Heart left ventricle (tissue), 16 donors: Measurements from ENCODE around the gene SLC29A3. TPM values are rescaled to one million over a fixed set of nuclear protein-coding genes. Genes with fewer than 3 reads are reported as not detected.

ENCODE experiments used
- ATAC-seq, 4 donors: fragments of 200-7000 bp; cut with Tn5 transposase; one replicate each; pipeline ENCODE4 v1.9.1; 2020 to 2022; ENCODE audit warnings: moderate library complexity in 4 of 4, mild to moderate bottlenecking in 3 of 4, moderate number of reproducible peaks in 1 of 4
- DNase-seq, 5 donors: peaks; one replicate each; pipeline ENCODE4 v3.0.0-alpha.2; 2020
- H3K27ac ChIP-seq, 12 donors: fragments of 200-600 bp; sonication (generic) in 4 of 12; one replicate each; pipeline versions ENCODE4 v1.5.0 to v1.8.0; 2016 to 2022; ENCODE audit warnings: mild to moderate bottlenecking in 2 of 12
- H3K27me3 ChIP-seq, 9 donors: fragments of 200-600 bp; sonication (generic) in 2 of 9; one replicate each; pipeline versions ENCODE4 v1.5.1 to v1.8.0; 2016 to 2022; ENCODE audit warnings: mild to moderate bottlenecking in 3 of 9
- H3K36me3 ChIP-seq, 9 donors: fragments of 200-600 bp; sonication (generic) in 2 of 9; one replicate each; pipeline versions ENCODE4 v1.5.0 to v1.8.0; 2018 to 2022; ENCODE audit warnings: mild to moderate bottlenecking in 2 of 9
- H3K4me1 ChIP-seq, 12 donors: fragments of 200-600 bp; sonication (generic) in 4 of 12; one replicate each; pipeline versions ENCODE4 v1.5.0 to v1.8.0; 2016 to 2022; ENCODE audit warnings: mild to moderate bottlenecking in 3 of 12
- H3K4me3 ChIP-seq, 12 donors: fragments of 200-600 bp; sonication (generic) in 4 of 12; one replicate each; pipeline versions ENCODE4 v1.5.0 to v1.8.0; 2017 to 2022; ENCODE audit warnings: mild to moderate bottlenecking in 9 of 12, moderate library complexity in 4 of 12
- H3K9me3 ChIP-seq, 12 donors: fragments of 200-600 bp; sonication (generic) in 4 of 12; one replicate each; pipeline versions ENCODE4 v1.5.0 to v1.8.0; 2016 to 2022; ENCODE audit warnings: mild to moderate bottlenecking in 1 of 12
- CTCF ChIP-seq, 12 donors: fragments of 200-600 bp; sonication (generic) in 4 of 12; IDR thresholded peaks; one replicate each; pipeline versions ENCODE4 v1.5.0 to v1.8.0; 2018 to 2022; ENCODE audit warnings: antibody characterized with exemption in 12 of 12, mild to moderate bottlenecking in 5 of 12
- POLR2A ChIP-seq, 2 donors: fragments of 450-650 bp; IDR thresholded peaks; one replicate each; pipeline ENCODE4 v1.6.1; 2017; ENCODE audit warnings: antibody characterized with exemption in 2 of 2, mild to moderate bottlenecking in 2 of 2, moderate library complexity in 2 of 2
- WGBS, 4 donors: extraction: QIAGEN DNeasy Blood & Tissue Kit in 2 of 4; methylation state at CpG; one replicate each; pipeline versions ENCODE4 v1.1.5 to v1.1.7; 2013 to 2018; 5-methylcytosine and 5-hydroxymethylcytosine counted together
- intact Hi-C, 10 donors: fragments of 100-400 bp; cut with DNase I; formaldehyde crosslinking; loops; one replicate each; pipeline versions ENCODE4 v1.11.1 to v1.14.2; 2022
- polyA plus RNA-seq, 2 donors: library from polyadenylated mRNA; stranded (reverse); fragments of 200-250 nt; gene quantifications; one replicate each; pipeline ENCODE4 v1.2.3, GENCODE V29; 2013
- total RNA-seq, 9 donors: library from RNA; depleted of rRNA in 2 of 9; stranded (reverse); fragments of >200 nt in 2 of 9; fragmentation: NEBNext Ultra II Directional in 3 of 9; extraction: Animal tissue kit (Norgen Biotek cat#: 25700) in 3 of 9; gene quantifications; one replicate each; pipeline versions ENCODE4 v1.1.0 to v1.2.4, GENCODE V29; 2016 to 2023
- donor health status: ischemic (EF 13 %, LVEDD 7.1; RV severe dilation, severe dysfunction).
- donor health status: healthy with polysubstance abuse.
- donor health status: DM: no; HTN: yes; CAD: no.
- donor health status: DM: no; HTN: no; CAD: no.
- donor health status: ischemic (EF 25% LVEDD 6.9; RV normal size, moderate dysfunction).
- donor health status: ischemic (EF 25% LVEDD 5.7; RV mildly dilated, moderate dysfunction).
- donor health status: healthy.
- donor health status: DM: yes; HTN: yes; CAD: no.
- donor health status: ischemic (EF 35%, LVEDD 5.7; RV mildly dilated, moderate dysfunction).
- donor health status: nonischemic (EF 11% LVEDD 7.7; RV severe dilation, severe dysfunction).
- donor health status: DM: yes; HTN: yes; CAD: no.
- donor health status: PGD.
- donor health status: ischemic (EF 29% LVEDD 5.4; RV normal size, mild dysfunction).
- donor health status: nonischemic (EF 23%, LVEDD 6.1; RV moderate dilation, normal function).

Gene SLC29A3
- total and polyA plus RNA-seq, 11 donors, result 0.76 to 6.2 (median 1.6) TPM

- no peak for TF ChIP-seq POLR2A (IDR thresholded peaks at IDR 0.05)
- peak; percentile 26 to 61 (median 45) for TF ChIP-seq CTCF (IDR thresholded peaks at IDR 0.05)
- WGBS, 4 donors, result 59 to 70% (median 63%) methylated on average over 8 of the region's 8 CpGs
- Histone ChIP-seq H3K9me3 (no peaks in the 10 kb centered on the region), H3K36me3 (peaks cover 0 to 42% (median 15%) of the 10 kb centered on the region in 9 donors), H3K4me1 (no peaks in the 10 kb centered on the region), H3K27me3 (no peaks in the 10 kb centered on the region), H3K27ac (no peak overlapping the region), H3K4me3 (no peak overlapping the region)
- intact Hi-C loops, result no loop called here
- ATAC-seq (peak; percentile 27 to 36 (median 34)), DNase-seq (no peak)
These were observed 16.0 kb upstream of the SLC29A3 start for GRCh38 chr10:71302874-71303568.

- H3K27me3 ChIP-seq, result no peaks in the 10 kb centered on the region
- H3K4me3 ChIP-seq, result no peak overlapping the region
- intact Hi-C loops, result no loop called here
- 0 to 80% (median 46%) methylated on average over 1 of the region's 1 CpG for WGBS, 4 donors
- ATAC-seq (no peak), DNase-seq (no peak)
- peaks cover 0 to 37% (median 11%) of the 10 kb centered on the region in 9 donors for H3K36me3 ChIP-seq
- no peaks in the 10 kb centered on the region for H3K9me3 ChIP-seq
- peaks cover 0 to 5% (median 0%) of the 10 kb centered on the region in 12 donors for H3K4me1 ChIP-seq
- no peak overlapping the region for H3K27ac ChIP-seq
- TF ChIP-seq CTCF (IDR thresholded peaks at IDR 0.05) (no peak), POLR2A (IDR thresholded peaks at IDR 0.05) (no peak)
These were observed 15.5 kb upstream of the SLC29A3 start for GRCh38 chr10:71303569-71303907.

GRCh38 chr10:71304914-71305313, 14.1 kb upstream of the SLC29A3 start:
- Histone ChIP-seq H3K4me3 (no peak overlapping the region), H3K4me1 (peaks cover 0 to 8% (median 0%) of the 10 kb centered on the region in 12 donors), H3K27me3 (no peaks in the 10 kb centered on the region), H3K9me3 (no peaks in the 10 kb centered on the region), H3K27ac (no peak overlapping the region), H3K36me3 (peaks cover 0 to 23% (median 5%) of the 10 kb centered on the region in 9 donors)
- intact Hi-C loops, result no loop called here
- DNase-seq (no peak), ATAC-seq (no peak)
- 70 to 81% (median 75%) methylated on average over 6 of the region's 6 CpGs for WGBS, 4 donors
- TF ChIP-seq POLR2A (IDR thresholded peaks at IDR 0.05), result no peak
- no peak for TF ChIP-seq CTCF (IDR thresholded peaks at IDR 0.05)

GRCh38 chr10:71306979-71307378, 12.1 kb upstream of the SLC29A3 start:
- 83 to 92% (median 87%) methylated on average over 2 to 3 of the region's 3 CpGs for WGBS, 4 donors
- H3K9me3 ChIP-seq, result peaks cover 0 to 2% (median 0%) of the 10 kb centered on the region in 12 donors

More at GRCh38 chr10:71306979-71307378, 12.1 kb upstream of the SLC29A3 start:
- TF ChIP-seq CTCF (IDR thresholded peaks at IDR 0.05) (no peak), POLR2A (IDR thresholded peaks at IDR 0.05) (no peak)
- peaks cover 0 to 7% (median 0%) of the 10 kb centered on the region in 9 donors for H3K36me3 ChIP-seq
- H3K27me3 ChIP-seq, result no peaks in the 10 kb centered on the region
- intact Hi-C loops, result no loop called here
- peaks cover 0 to 8% (median 0%) of the 10 kb centered on the region in 12 donors for H3K4me1 ChIP-seq
- no peak for ATAC-seq
- no peak overlapping the region for H3K27ac ChIP-seq
- DNase-seq, result no peak
- no peak overlapping the region for H3K4me3 ChIP-seq
